Endothelial cell of umbilical vein (primary cell): Measurements from ENCODE around the gene SCYL2. TPM values are rescaled to one million over a fixed set of nuclear protein-coding genes. Genes with fewer than 3 reads are reported as not detected.

Experiments used
- BruUV-seq: library from RNA; stranded (reverse); fragments of 400-500 nt; replicated peaks from 2 replicates; lab custom pipeline; 2021; lab: Mats Ljungman, UMichigan
- CTCF ChIA-PET: fragments of 300-600, 350-600 bp; sonication (Branson Sonifier 250); formaldehyde crosslinking; loops from one replicate; lab custom pipeline; 2021; ENCODE audit warnings: antibody characterized with exemption, inconsistent platforms; lab: Charles Lee
- POLR2A ChIA-PET: fragments of 300-600, 350-600 bp; sonication (Branson Sonifier 250); formaldehyde crosslinking; loops from one replicate; lab custom pipeline; 2021; ENCODE audit warnings: antibody characterized with exemption, inconsistent platforms; lab: Charles Lee
- DNase-seq: peaks from one replicate; pipeline ENCODE4 v3.0.0-alpha.2; 2011; ENCODE audit warnings: low read depth, low spot score
- FAIRE-seq: peaks from 2 replicates; lab custom pipeline; 2011; peaks lifted over from hg19 to GRCh38; lab: Jason Lieb, UNC
- H2AFZ ChIP-seq: 2 replicates; pipeline ENCODE4 v1.6.0; 2012; ENCODE audit warnings: low read depth, low read length, control low read depth, inconsistent platforms
- H3K27ac ChIP-seq: 2 replicates; pipeline ENCODE4 v1.5.1; 2011; ENCODE audit warnings: low read depth, mild to moderate bottlenecking, control low read depth, low read length, moderate library complexity; ENCODE audit not compliant: insufficient read depth
- H3K27me3 ChIP-seq, 2 experiments: 2 replicates each; pipeline versions ENCODE4 v1.6.0 to v1.6.1; 2011; ENCODE audit warnings: low read length in 2 of 2, mixed read lengths in 1 of 2; ENCODE audit not compliant: control insufficient read depth in 2 of 2, insufficient read depth in 2 of 2
- H3K36me3 ChIP-seq, 2 experiments: 2 replicates in 1 of 2; 3 replicates in 1 of 2; pipeline ENCODE4 v1.5.1; 2011; ENCODE audit warnings: low read length in 2 of 2, mild to moderate bottlenecking in 1 of 2, moderate library complexity in 1 of 2; ENCODE audit not compliant: control insufficient read depth in 2 of 2, insufficient read depth in 2 of 2; ENCODE audit errors: extremely low read depth in 1 of 2
- H3K4me1 ChIP-seq: 3 replicates; pipeline ENCODE4 v1.5.1; 2011; ENCODE audit warnings: mild to moderate bottlenecking, low read length; ENCODE audit not compliant: control insufficient read depth, insufficient read depth; ENCODE audit errors: extremely low read depth
- H3K4me2 ChIP-seq: 2 replicates; pipeline ENCODE4 v1.6.1; 2011; ENCODE audit warnings: low read length, control low read depth, mixed read lengths; ENCODE audit not compliant: insufficient read depth
- H3K4me3 ChIP-seq, 3 experiments: fragments of 200-600 bp in 1 of 3; sonication (generic), shearing (Covaris generic) in 1 of 3; replicated peaks in 1 of 3; 2 replicates each; pipeline ENCODE4 v1.5.1; 2011 to 2016; ENCODE audit warnings: control low read depth in 3 of 3, low read length in 3 of 3, mild to moderate bottlenecking in 2 of 3, inconsistent platforms in 1 of 3, low read depth in 1 of 3, moderate library complexity in 1 of 3; ENCODE audit not compliant: insufficient read depth in 1 of 3
- H3K79me2 ChIP-seq: 2 replicates; pipeline ENCODE4 v1.6.0; 2012; ENCODE audit warnings: low read length, inconsistent platforms; ENCODE audit not compliant: control insufficient read depth, insufficient read depth
- H3K9ac ChIP-seq: replicated peaks from 2 replicates; pipeline ENCODE3; 2011; ENCODE audit warnings: low read length, control low read depth; ENCODE audit not compliant: insufficient read depth; ENCODE audit errors: extremely low read depth
- H3K9me1 ChIP-seq: replicated peaks from 3 replicates; pipeline ENCODE4 v1.6.0; 2011; ENCODE audit warnings: mild to moderate bottlenecking, low read length; ENCODE audit not compliant: control insufficient read depth, insufficient read depth; ENCODE audit errors: extremely low read depth
- H3K9me3 ChIP-seq: replicated peaks from 2 replicates; pipeline ENCODE4 v1.5.1; 2012; ENCODE audit warnings: low read length, inconsistent platforms; ENCODE audit not compliant: control insufficient read depth, insufficient read depth
- H4K20me1 ChIP-seq: replicated peaks from 2 replicates; pipeline ENCODE3; 2011; ENCODE audit warnings: mild to moderate bottlenecking, low read length; ENCODE audit not compliant: control insufficient read depth, insufficient read depth; ENCODE audit errors: extremely low read depth
- EZH2 ChIP-seq: IDR thresholded peaks from 2 replicates; pipeline ENCODE4 v1.6.1; 2012; ENCODE audit warnings: borderline replicate concordance, low read depth, mild to moderate bottlenecking, moderate library complexity, low read length, inconsistent platforms; ENCODE audit not compliant: severe bottlenecking
- FOS ChIP-seq: IDR thresholded peaks from 2 replicates; pipeline ENCODE4 v1.6.1; 2011; ENCODE audit warnings: mild to moderate bottlenecking, low read length, moderate library complexity, borderline replicate concordance; ENCODE audit not compliant: insufficient read depth
- GATA2 ChIP-seq: IDR thresholded peaks from 2 replicates; pipeline ENCODE4 v1.7.0; 2011; ENCODE audit warnings: low read depth, mild to moderate bottlenecking, moderate library complexity, mixed read lengths, low read length; ENCODE audit not compliant: insufficient read length, insufficient read depth
- JUN ChIP-seq: IDR thresholded peaks from 2 replicates; pipeline ENCODE4 v1.6.1; 2011; ENCODE audit warnings: borderline replicate concordance, low read depth; ENCODE audit not compliant: insufficient read length, insufficient read depth
- MYC ChIP-seq: IDR thresholded peaks from one replicate; pipeline ENCODE4 v1.6.1; 2011; ENCODE audit warnings: mild to moderate bottlenecking, low read depth, low read length
- POLR2A ChIP-seq: IDR thresholded peaks from 2 replicates; pipeline ENCODE4 v1.6.1; 2012; ENCODE audit warnings: low read depth, mild to moderate bottlenecking, control low read depth, low read length
- POLR2AphosphoS5 ChIP-seq: IDR thresholded peaks from 2 replicates; pipeline ENCODE4 v1.6.1; 2012; ENCODE audit warnings: low read depth, mild to moderate bottlenecking, control low read depth, low read length, moderate library complexity; ENCODE audit not compliant: insufficient read depth
- dilution Hi-C: fragments of 300-500 bp; cut with MboI; formaldehyde crosslinking; loops from one replicate; pipeline ENCODE4 v1.15.0; 2019; ENCODE audit warnings: low sequenced_read_pairs; ENCODE audit not compliant: extremely low pct_ligation_motif_present
- intact Hi-C: fragments of 100-400 bp; cut with micrococcal nuclease; formaldehyde crosslinking; loops from one replicate; pipeline ENCODE4 v1.10.0; 2022
- polyA plus RNA-seq, 4 experiments: library from polyadenylated mRNA; depleted of rRNA in 3 of 4; stranded (reverse) in 3 of 4; unstranded in 1 of 4; fragments of >200 nt; gene quantifications; 2 replicates each; pipeline versions ENCODE4 v1.2.1 to v1.2.3, GENCODE V29; 2011 to 2012; ENCODE audit warnings: missing spikeins in 1 of 4
- total RNA-seq: library from RNA; stranded (reverse); gene quantifications from 2 replicates; pipeline ENCODE4 v1.2.3, GENCODE V29; 2021
- TF ChIP-seq, protein P1 (sequence below): IDR thresholded peaks from 2 replicates; pipeline ENCODE4 v1.6.1; 2011; ENCODE audit not compliant: insufficient read depth, insufficient read length
- TF ChIP-seq, protein P2 (sequence below), 2 donors: IDR thresholded peaks; 1 replicate in 1 of 2; 2 replicates in 1 of 2; pipeline ENCODE4 v1.5.1; 2011; ENCODE audit warnings: low read length in 2 of 2, mild to moderate bottlenecking in 2 of 2, moderate library complexity in 2 of 2, control low read depth in 1 of 2, inconsistent platforms in 1 of 2, low read depth in 1 of 2; ENCODE audit not compliant: insufficient read depth in 1 of 2; ENCODE audit errors: extremely low read depth in 1 of 2

SCYL2 gene
- total and polyA plus RNA-seq, 2 donors (not counting 3 experiments of a cell fraction or from before 2014, with no cell fraction given), result 12.5 to 41.4 TPM

DNA sequence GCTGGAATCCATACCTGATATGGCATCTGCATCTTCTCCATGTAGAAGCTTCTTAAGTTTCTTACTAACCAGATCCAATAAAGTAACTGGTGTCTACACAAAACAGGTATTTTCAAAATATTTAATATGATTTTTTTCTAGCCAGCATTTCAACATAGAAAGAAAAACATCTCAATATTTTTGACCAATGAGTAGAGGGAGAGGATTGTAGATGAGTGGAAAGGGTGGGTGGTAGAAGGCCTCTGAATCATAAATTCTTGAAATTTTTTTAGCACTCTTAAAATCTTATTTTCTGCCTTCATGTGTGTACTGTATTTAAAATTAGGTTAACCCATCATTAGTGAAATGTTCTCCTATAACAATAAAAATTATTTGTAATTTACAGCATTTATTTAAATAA lies 18.1 kb upstream of the SCYL2 start:
- no TSS peak for BruUV-seq
- Histone ChIP-seq H3K4me2 (no peak overlapping the region), H3K9me1 (no peaks in the 10 kb centered on the region), H3K9me3 (no peaks in the 10 kb centered on the region), H3K4me3 (no peak overlapping the region), H3K4me1 (no peaks in the 10 kb centered on the region), H2AFZ (no peak overlapping the region), H3K36me3 (no peaks in the 10 kb centered on the region), H4K20me1 (no peaks in the 10 kb centered on the region), H3K27ac (no peak overlapping the region), H3K27me3 (no peaks in the 10 kb centered on the region), H3K9ac (no peak overlapping the region), H3K79me2 (no peaks in the 10 kb centered on the region)
- intact Hi-C loops (no loop called here), dilution Hi-C loops (no loop called here)
- DNase-seq (no peak), FAIRE-seq (no peak)
- ChIA-PET POLR2A (no interaction called here), CTCF (interaction anchor here (1.2 kb wide), 1 partner anchor 156 kb away, joined by 4 read pairs; no protein-coding TSS in a partner anchor)
- TF ChIP-seq POLR2A (no peak), GATA2 (no peak), EZH2 (no peak), POLR2AphosphoS5 (no peak), FOS (no peak), JUN (no peak), MYC (no peak)
- TF ChIP-seq, protein P1, sequence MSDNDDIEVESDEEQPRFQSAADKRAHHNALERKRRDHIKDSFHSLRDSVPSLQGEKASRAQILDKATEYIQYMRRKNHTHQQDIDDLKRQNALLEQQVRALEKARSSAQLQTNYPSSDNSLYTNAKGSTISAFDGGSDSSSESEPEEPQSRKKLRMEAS, result no peak
- TF ChIP-seq, protein P2, sequence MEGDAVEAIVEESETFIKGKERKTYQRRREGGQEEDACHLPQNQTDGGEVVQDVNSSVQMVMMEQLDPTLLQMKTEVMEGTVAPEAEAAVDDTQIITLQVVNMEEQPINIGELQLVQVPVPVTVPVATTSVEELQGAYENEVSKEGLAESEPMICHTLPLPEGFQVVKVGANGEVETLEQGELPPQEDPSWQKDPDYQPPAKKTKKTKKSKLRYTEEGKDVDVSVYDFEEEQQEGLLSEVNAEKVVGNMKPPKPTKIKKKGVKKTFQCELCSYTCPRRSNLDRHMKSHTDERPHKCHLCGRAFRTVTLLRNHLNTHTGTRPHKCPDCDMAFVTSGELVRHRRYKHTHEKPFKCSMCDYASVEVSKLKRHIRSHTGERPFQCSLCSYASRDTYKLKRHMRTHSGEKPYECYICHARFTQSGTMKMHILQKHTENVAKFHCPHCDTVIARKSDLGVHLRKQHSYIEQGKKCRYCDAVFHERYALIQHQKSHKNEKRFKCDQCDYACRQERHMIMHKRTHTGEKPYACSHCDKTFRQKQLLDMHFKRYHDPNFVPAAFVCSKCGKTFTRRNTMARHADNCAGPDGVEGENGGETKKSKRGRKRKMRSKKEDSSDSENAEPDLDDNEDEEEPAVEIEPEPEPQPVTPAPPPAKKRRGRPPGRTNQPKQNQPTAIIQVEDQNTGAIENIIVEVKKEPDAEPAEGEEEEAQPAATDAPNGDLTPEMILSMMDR (IDR thresholded peaks at IDR 0.05; ENCODE audit: extremely low read depth in 1 of 2, insufficient read depth in 1 of 2, low read depth in 1 of 2, low read length in 2 of 2), result no peak
